Measurements from ENCODE around the gene STX16.
"Not testable (repeated sequence)": the region's sequence is repeated elsewhere in the genome, so short reads cannot be mapped to it uniquely, and the experiment has no call there.

STX16 gene

GRCh38 chr20:58638467-58639181, 12.5 kb upstream of the STX16 start:
- no peak overlapping the region for H3K27ac ChIP-seq
- no peak for TF ChIP-seq CTCF (conservative IDR thresholded peaks at IDR 0.05)

GRCh38 chr20:58639182-58640146, 11.6 kb upstream of the STX16 start:
- no peak overlapping the region for H3K27ac ChIP-seq
- TF ChIP-seq CTCF (conservative IDR thresholded peaks at IDR 0.05) (no peak), ZFX (IDR thresholded peaks at IDR 0.05) (no peak)

GRCh38 chr20:58640446-58640845, 10.6 kb upstream of the STX16 start:
- TF ChIP-seq CTCF (conservative IDR thresholded peaks at IDR 0.05) (no peak), ZFX (IDR thresholded peaks at IDR 0.05) (no peak)
- no peak overlapping the region for H3K27ac ChIP-seq

- H3K27ac ChIP-seq, result no peak overlapping the region
- TF ChIP-seq ZFX (IDR thresholded peaks at IDR 0.05), result no peak
- TF ChIP-seq CTCF (conservative IDR thresholded peaks at IDR 0.05), result no peak
Observed at GRCh38 chr20:58642441-58642840, 8.6 kb upstream of the STX16 start.

GRCh38 chr20:58642896-58643295, 8.2 kb upstream of the STX16 start:
- not testable (repeated sequence) for H3K27ac ChIP-seq

- TF ChIP-seq CTCF (conservative IDR thresholded peaks at IDR 0.05) (no peak), ZFX (IDR thresholded peaks at IDR 0.05) (no peak)
Observed at GRCh38 chr20:58645412-58645968, 5.6 kb upstream of the STX16 start.

GRCh38 chr20:58646257-58646656, 4.8 kb upstream of the STX16 start:
- H3K27ac ChIP-seq, result no peak overlapping the region
- no peak for TF ChIP-seq CTCF (conservative IDR thresholded peaks at IDR 0.05)
- no peak for TF ChIP-seq ZFX (IDR thresholded peaks at IDR 0.05)

More at GRCh38 chr20:58645412-58645968, 5.6 kb upstream of the STX16 start:
- no peak overlapping the region for H3K27ac ChIP-seq
